ENCODE measurements around the gene GTPBP2. TPM values are rescaled to one million over a fixed set of nuclear protein-coding genes. Genes with fewer than 3 reads are reported as not detected.
"Not testable (repeated sequence)": the region's sequence is repeated elsewhere in the genome, so short reads cannot be mapped to it uniquely, and the experiment has no call there.

The GTPBP2 gene
- total RNA-seq, 1 experiment from 2014 or later: 58.1 TPM

DNA sequence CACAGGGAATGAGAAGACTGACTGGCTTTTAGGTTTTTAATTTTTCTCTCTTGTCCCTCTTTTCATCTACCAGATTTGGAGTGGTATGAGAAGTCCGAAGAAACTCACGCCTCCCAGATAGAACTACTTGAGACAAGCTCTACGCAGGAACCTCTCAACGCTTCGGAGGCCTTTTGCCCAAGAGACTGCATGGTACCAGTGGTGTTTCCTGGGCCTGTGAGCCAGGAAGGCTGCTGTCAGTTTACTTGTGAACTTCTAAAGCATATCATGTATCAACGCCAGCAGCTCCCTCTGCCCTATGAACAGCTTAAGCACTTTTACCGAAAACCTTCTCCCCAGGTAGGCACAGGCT lies 7.2 kb upstream of the GTPBP2 start:
- DNase-seq: peak in 1 of 2 experiments; percentile 24
- Histone ChIP-seq H3K4me3 (peak overlapping the region; percentile 82), H3K27me3 (no peaks in the 10 kb centered on the region), H3K4me1 (0 out of 2 replicates have a peak, but pooled peaks cover 3% of the 10 kb centered on the region), H3K27ac (peak overlapping the region; percentile 52; the same call in 1 of the 2 replicates), H3K36me3 (peaks cover 33% of the 10 kb centered on the region), H3K9me3 (replicated peaks) (no peaks in the 10 kb centered on the region)

DNA sequence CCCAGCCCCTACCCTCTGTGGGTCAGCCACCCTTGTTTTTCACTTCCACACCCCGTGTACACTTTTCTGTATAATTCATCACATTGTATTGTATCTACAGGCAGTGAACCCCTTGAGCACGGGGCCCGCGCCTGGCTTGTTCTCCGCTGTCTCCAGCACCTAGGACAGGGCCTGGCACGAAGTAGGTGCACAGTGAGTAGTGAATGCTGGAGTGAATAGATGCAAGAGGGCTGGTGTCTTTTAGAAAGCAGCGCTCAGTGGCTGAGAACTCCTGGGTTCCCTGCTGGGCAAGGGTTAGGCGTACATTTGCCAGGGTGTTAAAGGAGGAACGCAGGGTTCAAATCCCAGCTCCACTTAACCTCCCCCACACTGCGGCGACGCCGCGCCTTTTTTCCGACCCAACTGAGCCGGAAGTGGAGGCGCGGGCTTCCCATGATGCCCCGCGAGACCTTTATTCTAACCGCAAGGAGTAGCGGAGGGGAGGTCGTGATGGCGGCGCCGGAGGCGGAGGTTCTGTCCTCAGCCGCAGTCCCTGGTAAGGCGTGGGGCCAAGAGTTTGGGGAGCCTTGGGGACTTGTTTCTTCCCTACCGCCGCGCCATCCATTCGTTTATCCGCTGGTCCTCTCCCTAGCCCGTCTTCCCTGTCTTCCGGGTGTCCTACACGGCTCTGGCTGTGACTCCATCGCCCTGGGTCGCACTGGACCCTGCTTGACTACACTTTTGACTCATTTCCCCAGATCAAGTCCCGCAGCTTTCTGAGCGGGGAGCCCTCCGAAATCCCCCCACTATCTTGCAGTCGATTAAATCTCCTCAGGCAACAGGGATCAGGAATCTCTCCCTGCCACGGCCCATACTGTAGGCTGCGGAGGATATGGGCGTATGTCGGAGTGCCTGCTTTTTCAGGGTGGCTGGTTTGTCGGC lies 6.6 kb upstream of the GTPBP2 start, which contains the start of gene MAD2L1BP:
Gene MAD2L1BP (plus strand): TSS at position 454 of the 921 bp plus-strand sequence. CDS start 36 bp downstream, at position 490.
- peak; percentile 84 to 85 for DNase-seq

DNA sequence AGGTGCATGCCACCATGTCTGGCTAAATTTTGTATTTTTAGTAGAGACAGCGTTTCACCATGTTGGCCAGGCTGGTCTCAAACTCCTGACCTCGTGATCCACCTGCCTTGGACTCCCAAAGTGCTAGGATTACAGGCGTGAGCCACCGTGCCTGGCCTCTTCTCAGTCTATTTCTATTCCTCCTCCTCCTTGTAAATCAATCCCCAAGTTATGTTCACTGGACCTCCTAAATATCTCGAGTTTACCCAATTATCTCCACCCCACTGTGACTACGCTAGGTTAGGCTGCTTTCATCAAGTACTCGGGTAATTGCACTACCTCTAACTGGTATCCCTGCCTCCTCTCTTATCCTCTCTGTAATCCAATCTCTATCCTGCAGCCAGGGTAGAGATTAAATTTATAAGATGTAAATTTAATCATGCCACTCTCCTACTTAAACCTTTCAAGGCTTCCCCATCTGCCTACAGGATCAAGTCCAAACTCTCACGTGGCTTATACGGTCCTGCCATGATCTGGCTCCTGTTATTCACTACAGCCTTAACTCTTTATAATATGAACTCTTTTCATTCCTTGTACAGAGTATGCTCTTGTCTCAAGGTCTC lies 5.7 kb upstream of the GTPBP2 start:
- Histone ChIP-seq H3K4me3 (no peak overlapping the region), H3K27ac (no peak overlapping the region), H3K4me1 (0 out of 2 replicates have a peak, but pooled peaks cover 3% of the 10 kb centered on the region), H3K9me3 (replicated peaks) (no peaks in the 10 kb centered on the region), H3K27me3 (no peaks in the 10 kb centered on the region), H3K36me3 (peaks cover 18% of the 10 kb centered on the region)
- DNase-seq: no peak

More for the DNA sequence above, 6.6 kb upstream of the GTPBP2 start, which contains the start of gene MAD2L1BP:
- H3K4me3 ChIP-seq: peak within 1 kb of the TSS; percentile 82
- peaks cover 26% of the 10 kb centered on the region for H3K36me3 ChIP-seq
- 0 out of 2 replicates have a peak, but pooled peaks cover 3% of the 10 kb centered on the region for H3K4me1 ChIP-seq
- no peaks in the 10 kb centered on the region for H3K9me3 ChIP-seq (replicated peaks)
- no peaks in the 10 kb centered on the region for H3K27me3 ChIP-seq
- H3K27ac ChIP-seq: peak within 1 kb of the TSS; percentile 52

DNA sequence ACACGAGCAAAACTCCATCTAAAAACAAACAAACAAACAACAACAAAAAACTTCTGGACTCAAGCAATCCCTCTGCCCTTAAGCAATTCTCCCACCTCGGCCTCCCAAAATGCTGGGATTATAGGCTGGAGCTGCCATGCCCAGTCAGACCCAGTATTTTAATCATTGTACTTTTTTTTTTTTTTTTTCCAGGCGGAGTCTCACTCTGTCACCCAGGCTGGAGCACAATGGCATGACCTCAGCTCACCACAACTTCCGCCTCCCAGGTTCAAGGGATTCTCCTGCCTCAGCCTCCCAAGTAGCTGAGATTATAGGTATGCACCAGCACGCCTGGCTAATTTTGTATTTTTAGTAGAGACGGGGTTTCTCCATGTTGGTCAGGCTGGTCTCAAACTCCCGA lies 3.9 kb upstream of the GTPBP2 start:
- not testable (repeated sequence) for H3K4me3 ChIP-seq; H3K4me1 ChIP-seq; H3K9me3 ChIP-seq (replicated peaks); DNase-seq; H3K27me3 ChIP-seq; H3K27ac ChIP-seq; H3K36me3 ChIP-seq

DNA sequence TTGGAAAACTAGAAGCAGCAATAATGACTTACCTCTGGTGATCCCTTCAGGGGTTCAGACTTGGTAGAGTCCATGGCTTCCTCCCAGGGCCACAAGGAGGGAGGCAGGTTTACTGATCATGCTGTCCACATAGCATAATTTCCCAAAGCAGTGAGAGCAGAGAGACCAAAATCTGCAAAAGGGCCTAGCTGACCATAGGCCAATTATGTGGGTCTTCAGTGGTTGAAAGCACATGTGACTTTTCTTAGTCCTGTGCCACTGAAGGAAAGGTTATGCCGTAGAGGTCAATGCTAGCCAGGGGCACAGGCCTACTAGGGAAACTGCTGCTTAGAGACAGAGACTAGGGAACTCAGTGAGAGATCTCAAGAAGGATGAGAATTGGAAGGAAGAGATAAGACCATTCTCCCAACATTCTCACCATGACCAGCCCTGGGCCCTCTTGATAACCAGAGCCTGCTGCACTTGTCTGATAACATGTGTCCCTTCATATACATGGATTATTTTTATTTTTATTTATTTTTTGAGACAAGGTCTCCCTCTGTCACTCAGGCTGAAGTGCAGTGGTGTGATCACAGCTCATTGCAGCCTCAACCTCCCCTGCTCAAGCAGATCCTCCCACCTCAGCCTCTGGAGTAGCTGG lies 2.0 kb upstream of the GTPBP2 start:
- Histone ChIP-seq H3K27me3 (no peaks in the 10 kb centered on the region), H3K36me3 (peaks cover 5% of the 10 kb centered on the region; the same call in 1 of the 2 replicates), H3K4me3 (no peak overlapping the region), H3K4me1 (peaks cover 12% of the 10 kb centered on the region), H3K9me3 (replicated peaks) (no peaks in the 10 kb centered on the region), H3K27ac (no peak overlapping the region)
- DNase-seq: no peak

DNA sequence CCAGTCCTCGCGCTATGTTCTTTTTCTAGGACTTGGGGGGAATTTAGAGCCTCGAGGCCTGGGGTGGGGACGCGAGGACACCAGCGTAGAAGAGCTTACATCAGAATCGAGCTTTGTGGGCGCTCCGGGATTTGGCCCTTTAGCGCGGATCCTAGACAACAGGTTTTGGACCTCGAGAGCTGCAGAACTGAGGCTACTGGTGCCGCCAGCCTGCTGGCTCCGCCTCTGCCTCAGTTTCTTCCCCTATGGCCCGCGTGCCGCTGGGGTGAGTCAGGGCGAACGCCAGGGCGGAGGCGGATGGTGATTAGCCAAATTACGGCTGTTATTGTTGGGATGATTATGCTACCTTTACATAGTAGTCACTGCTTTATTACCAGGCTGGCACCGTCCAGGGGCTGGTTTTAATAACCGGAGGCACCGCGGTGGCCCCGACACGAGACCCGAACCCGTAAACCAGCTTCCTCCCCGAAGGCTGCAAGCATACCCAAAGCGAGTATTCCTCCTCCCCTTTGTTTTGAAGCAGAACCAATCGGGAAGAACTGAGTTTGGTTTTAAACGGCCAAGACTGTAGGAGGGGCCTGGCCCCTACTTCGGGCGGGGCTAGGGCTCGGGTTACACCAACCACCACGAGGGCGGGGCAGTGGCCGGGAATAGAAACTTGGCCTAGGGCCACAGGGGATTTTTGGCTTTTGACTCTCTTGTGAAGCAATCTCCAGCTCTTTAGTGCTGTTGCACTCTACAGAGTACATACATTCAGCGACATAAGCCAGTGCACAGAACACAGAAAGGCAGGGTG lies 639 bp upstream of the GTPBP2 start:
- peak overlapping the region; percentile 96 for H3K27ac ChIP-seq
- peaks cover 12% of the 10 kb centered on the region for H3K4me1 ChIP-seq
- DNase-seq: peak; percentile 97 to 99
- H3K9me3 ChIP-seq (replicated peaks): no peaks in the 10 kb centered on the region
- no peaks in the 10 kb centered on the region for H3K27me3 ChIP-seq
- H3K36me3 ChIP-seq: peaks cover 18% of the 10 kb centered on the region
- H3K4me3 ChIP-seq: peak overlapping the region; percentile 62

DNA sequence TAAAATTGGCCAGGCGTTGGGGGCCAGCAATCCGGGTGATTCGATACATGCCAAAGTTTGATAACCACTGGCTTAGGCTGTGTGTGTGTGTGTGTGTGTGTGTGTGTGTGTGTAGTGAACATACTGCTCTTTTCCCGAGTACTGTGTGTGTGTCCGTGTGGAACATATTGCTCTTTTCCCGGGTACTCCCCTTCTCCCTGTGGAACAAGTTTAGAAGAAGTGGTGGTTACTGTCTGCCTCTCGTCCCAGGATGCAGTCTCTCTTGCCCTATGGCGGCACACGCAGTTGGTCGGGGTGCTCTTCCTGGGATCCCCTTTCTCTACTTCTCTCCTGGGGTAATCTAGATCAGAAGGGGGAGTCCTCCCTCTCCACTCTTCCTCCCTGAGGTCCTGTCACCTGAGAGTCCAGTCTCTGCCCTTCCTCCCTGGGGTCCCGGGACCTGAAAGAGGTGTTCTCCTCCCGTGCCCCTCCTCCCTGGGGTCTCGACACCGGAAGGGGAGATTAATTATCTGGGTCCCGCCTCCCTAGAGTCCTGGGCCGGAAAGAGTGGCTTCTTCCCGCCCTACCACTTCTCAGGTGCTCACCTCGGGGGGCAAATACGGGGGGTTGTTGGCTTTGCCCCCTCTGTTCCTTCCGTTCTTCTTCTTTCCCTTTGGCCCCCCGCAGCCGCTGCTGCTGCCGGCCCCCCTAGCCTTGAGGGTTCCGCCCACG lies 516 bp downstream of the GTPBP2 start:
- Histone ChIP-seq H3K4me3 (peak overlapping the region; percentile 94), H3K4me1 (peaks cover 12% of the 10 kb centered on the region), H3K27me3 (no peaks in the 10 kb centered on the region), H3K27ac (peak overlapping the region; percentile 96), H3K36me3 (peaks cover 28% of the 10 kb centered on the region), H3K9me3 (replicated peaks) (no peaks in the 10 kb centered on the region)
- peak; percentile 72 to 76 for DNase-seq

DNA sequence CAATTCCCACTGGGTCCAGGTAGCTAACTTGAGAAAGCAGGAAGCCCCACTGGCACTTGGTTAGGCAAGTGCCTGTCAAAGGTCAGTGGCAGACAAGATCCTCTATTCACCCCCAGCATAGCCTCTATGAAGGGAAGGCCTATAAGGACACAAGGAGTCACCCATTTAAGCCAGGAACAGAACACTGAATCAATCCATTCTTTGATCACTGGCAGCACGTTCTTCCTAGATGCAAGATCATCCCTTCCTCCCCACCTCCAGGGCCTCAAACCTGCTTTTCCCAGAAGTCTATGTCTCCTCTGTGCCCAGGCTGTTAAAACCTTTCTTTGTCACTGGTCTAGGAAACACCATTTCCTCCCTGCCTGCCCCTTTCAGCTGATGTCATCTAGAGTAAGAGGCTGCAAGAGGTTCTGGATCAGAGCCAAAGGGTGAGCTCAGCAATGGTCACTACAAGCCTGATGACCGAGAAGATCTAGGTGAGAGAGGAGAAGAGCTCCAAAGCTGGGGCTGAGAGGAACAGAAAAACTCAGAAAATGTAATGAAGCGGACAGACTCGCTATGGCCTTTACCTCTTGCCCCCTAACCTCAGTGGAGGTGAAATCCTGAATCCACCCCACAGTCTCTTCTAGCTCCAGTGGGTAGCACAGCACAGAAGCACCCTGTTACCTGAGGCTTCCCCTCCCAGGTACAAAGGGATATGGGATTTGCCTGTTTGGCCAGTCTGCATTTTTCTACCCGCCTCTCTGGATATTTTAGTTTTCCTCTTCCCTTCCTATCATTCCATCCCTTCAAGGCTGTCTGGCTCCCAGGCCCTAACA lies 1.8 kb downstream of the GTPBP2 start:
- Histone ChIP-seq H3K9me3 (replicated peaks) (no peaks in the 10 kb centered on the region), H3K4me1 (peaks cover 12% of the 10 kb centered on the region), H3K4me3 (peak overlapping the region; percentile 94; the same call in 1 of the 2 replicates), H3K27ac (peak overlapping the region; percentile 96), H3K27me3 (no peaks in the 10 kb centered on the region), H3K36me3 (peaks cover 42% of the 10 kb centered on the region)
- peak; percentile 89 to 91 for DNase-seq

DNA sequence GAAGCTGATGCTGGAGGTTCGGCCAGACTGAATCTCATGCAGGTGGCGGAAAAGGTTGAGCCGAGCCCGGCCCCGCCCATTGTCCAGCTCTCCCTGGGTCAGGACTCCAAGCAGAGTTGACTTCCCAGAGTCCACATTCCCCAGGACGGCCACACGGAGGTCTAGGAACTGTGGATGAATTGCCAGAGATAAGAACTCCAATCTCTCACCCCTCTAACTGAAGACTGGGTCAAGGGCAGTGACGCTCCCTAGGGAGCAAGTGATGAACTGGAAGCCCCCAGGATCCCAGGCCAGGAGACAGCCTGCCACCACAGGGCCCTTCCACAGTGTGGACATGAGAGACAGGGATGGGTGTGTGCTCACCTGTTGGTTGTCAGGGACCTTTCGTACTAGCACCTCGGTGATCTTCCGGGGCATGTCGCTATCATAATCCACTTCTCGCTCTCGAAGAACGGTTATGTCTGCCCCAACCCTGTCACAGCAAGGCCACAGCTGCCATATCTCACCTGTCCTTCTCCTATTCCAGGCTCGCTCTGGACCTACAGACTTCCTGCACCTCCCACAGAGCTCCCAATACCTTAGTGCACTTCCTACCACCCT lies 3.6 kb downstream of the GTPBP2 start:
- no peaks in the 10 kb centered on the region for H3K27me3 ChIP-seq
- peaks cover 52% of the 10 kb centered on the region for H3K36me3 ChIP-seq
- DNase-seq: no peak
- peaks cover 12% of the 10 kb centered on the region for H3K4me1 ChIP-seq
- no peak overlapping the region for H3K4me3 ChIP-seq
- no peak overlapping the region for H3K27ac ChIP-seq
- H3K9me3 ChIP-seq (replicated peaks): no peaks in the 10 kb centered on the region

DNA sequence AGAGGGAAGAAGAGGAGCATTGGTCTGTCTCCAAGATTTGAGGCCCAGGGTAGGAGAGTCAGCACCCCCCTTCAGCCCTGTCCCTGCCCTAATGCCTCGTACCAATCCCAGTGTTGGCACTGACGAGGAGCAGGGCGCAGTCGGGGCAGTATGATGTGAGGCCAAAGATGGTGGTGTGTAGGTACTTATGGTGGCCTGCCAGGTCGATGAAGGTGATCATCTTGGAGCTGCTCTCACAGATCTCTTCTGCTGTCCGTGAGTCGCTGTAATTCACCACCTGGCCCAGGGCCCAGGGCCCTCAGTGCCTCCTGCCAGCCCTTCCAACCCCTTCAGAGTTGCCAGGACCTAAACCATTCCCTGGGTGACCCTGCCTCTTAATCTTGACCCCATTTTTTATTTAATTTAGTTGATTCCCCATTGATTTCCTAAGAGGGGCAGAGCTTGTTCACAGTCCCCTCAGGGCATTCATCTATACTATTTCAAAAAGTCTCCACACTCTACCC lies 4.2 kb downstream of the GTPBP2 start:
- Histone ChIP-seq H3K9me3 (replicated peaks) (no peaks in the 10 kb centered on the region), H3K4me1 (peaks cover 12% of the 10 kb centered on the region), H3K36me3 (peaks cover 56% of the 10 kb centered on the region), H3K4me3 (no peak overlapping the region), H3K27ac (no peak overlapping the region), H3K27me3 (no peaks in the 10 kb centered on the region)
- DNase-seq: no peak

DNA sequence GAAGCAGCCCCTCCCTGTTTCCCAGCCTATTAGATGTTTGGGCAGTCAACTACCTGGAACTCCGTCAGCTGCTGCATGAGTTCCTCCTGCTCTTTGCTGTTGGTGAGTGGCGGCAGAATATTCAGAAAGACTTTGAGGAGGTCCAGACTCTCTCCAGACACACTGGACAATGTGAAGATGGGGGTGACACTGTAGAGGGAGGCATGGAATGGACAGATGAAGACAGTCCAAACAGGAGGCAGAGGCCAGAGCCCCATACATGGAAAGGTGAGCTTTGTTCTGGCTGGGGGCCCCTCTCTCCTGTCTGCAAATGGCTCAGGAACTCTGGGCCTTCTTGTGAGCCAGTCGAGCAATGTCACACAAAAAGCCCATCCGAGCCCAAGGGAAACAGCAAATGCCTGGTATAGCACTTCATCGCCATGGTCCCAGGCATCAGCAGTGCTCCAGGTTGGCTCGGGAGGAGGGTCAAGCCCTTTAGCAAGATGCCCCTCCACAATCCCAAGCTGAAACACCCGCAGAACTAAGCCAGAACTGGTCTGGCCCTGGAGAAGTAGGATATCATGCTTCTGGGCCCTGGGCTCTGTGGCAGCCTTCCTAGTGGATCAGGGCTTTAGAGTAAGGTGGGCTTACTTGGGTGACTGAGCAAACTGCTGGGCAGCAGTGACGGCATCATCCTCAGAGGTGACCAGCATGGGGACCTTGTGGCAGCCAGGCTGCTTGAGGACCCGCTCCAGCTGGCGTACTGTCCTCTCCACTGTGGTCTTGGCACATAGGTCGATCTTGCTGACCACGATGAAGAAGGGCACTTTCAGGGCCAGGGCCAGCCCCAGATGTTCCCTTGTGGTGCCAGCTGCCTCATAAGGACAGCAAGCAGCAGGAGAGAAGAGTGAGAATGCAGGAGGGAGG lies 4.9 kb downstream of the GTPBP2 start:
- Histone ChIP-seq H3K4me1 (peaks cover 12% of the 10 kb centered on the region), H3K27me3 (no peaks in the 10 kb centered on the region), H3K36me3 (peaks cover 57% of the 10 kb centered on the region), H3K27ac (no peak overlapping the region), H3K4me3 (no peak overlapping the region), H3K9me3 (replicated peaks) (no peaks in the 10 kb centered on the region)
- DNase-seq: no peak

DNA sequence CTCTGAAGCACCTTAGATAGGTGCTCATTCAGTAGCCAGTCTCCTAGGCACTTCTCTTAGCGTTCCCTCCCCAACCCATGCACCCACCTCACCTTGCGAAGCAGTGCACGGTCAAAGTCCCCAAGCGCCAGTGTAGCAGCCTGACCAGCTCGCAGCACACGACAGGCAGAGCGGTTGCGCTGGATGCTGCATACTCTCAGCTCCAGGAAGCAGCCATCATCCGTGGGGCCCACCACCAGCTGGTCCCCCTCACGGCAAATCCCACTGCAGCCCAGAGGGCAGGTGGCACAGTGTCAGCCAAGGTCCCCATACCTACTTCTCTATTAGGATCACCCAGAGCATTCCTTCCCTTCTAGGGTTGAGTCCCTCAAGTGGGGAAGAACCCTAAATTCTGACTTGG lies 6.5 kb downstream of the GTPBP2 start:
- Histone ChIP-seq H3K4me3 (no peak overlapping the region), H3K27ac (no peak overlapping the region), H3K4me1 (peaks cover 6% of the 10 kb centered on the region), H3K36me3 (peaks cover 60% of the 10 kb centered on the region), H3K9me3 (replicated peaks) (no peaks in the 10 kb centered on the region), H3K27me3 (no peaks in the 10 kb centered on the region)
- no peak for DNase-seq

All from SJCRH30 (cell line).